B cell (primary cell): ENCODE data around the gene STX8.

Experiments
- EZH2 ChIP-seq: IDR thresholded peaks from 2 replicates; pipeline ENCODE4 v1.6.1; 2012; ENCODE audit warnings: borderline replicate concordance, low read depth, mild to moderate bottlenecking, moderate library complexity, low read length; ENCODE audit not compliant: insufficient read depth, poor library complexity, severe bottlenecking
- TF ChIP-seq, protein P1 (sequence below): fragments of 200-600 bp; IDR thresholded peaks from one replicate; pipeline ENCODE4 v1.8.0; 2022; ENCODE audit warnings: antibody characterized with exemption, mild to moderate bottlenecking

DNA sequence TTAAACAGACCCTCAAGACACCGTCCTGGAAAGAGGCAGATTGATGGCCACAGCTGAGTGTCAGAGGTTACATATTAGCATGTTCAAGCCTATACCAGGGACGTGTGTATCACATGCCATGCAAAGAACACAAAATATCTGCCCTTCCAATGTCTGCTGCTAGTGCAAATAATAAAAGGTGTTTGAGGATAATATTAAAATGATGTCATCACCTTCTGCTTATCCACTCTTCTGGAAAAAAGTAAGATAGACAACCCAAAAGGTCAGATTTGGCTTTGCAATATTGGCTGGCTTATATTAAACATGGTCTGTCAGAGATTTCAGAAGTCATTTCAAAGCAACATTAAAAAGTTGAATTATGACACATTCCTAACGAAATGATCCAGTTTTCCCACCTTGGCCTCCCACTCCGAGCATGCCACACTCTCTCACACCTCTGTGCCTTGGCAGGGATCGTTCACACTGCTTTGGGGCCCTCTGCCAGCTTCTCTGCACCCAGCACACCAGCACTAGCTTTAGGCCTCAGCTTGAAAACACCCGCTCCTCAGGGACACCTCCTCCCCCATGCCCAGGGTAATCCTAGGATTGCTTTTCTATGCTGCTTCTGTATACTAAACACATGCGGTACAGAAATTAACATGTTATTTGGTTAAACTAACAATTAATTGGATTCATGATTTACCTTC is 306.1 kb downstream of the STX8 start:
- TF ChIP-seq, protein P1, sequence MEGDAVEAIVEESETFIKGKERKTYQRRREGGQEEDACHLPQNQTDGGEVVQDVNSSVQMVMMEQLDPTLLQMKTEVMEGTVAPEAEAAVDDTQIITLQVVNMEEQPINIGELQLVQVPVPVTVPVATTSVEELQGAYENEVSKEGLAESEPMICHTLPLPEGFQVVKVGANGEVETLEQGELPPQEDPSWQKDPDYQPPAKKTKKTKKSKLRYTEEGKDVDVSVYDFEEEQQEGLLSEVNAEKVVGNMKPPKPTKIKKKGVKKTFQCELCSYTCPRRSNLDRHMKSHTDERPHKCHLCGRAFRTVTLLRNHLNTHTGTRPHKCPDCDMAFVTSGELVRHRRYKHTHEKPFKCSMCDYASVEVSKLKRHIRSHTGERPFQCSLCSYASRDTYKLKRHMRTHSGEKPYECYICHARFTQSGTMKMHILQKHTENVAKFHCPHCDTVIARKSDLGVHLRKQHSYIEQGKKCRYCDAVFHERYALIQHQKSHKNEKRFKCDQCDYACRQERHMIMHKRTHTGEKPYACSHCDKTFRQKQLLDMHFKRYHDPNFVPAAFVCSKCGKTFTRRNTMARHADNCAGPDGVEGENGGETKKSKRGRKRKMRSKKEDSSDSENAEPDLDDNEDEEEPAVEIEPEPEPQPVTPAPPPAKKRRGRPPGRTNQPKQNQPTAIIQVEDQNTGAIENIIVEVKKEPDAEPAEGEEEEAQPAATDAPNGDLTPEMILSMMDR: no peak
- no peak for TF ChIP-seq EZH2
